Measurements from ENCODE around the gene COL18A1.

Gene COL18A1

GRCh38 chr21:45391743-45392572 lies 13.0 kb upstream of the COL18A1 start:
- no peak for DNase-seq (ENCODE audit: low spot score)
- TF ChIP-seq, protein P1, sequence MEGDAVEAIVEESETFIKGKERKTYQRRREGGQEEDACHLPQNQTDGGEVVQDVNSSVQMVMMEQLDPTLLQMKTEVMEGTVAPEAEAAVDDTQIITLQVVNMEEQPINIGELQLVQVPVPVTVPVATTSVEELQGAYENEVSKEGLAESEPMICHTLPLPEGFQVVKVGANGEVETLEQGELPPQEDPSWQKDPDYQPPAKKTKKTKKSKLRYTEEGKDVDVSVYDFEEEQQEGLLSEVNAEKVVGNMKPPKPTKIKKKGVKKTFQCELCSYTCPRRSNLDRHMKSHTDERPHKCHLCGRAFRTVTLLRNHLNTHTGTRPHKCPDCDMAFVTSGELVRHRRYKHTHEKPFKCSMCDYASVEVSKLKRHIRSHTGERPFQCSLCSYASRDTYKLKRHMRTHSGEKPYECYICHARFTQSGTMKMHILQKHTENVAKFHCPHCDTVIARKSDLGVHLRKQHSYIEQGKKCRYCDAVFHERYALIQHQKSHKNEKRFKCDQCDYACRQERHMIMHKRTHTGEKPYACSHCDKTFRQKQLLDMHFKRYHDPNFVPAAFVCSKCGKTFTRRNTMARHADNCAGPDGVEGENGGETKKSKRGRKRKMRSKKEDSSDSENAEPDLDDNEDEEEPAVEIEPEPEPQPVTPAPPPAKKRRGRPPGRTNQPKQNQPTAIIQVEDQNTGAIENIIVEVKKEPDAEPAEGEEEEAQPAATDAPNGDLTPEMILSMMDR (IDR thresholded peaks at IDR 0.05; ENCODE audit: extremely low read depth, insufficient read depth, missing control alignments): no peak
- in situ Hi-C loops (cut with MboI; ENCODE audit: low pct_unique_long_range_greater_than_20kb, low sequenced_read_pairs, unreplicated experiment): no loop called here

DNA sequence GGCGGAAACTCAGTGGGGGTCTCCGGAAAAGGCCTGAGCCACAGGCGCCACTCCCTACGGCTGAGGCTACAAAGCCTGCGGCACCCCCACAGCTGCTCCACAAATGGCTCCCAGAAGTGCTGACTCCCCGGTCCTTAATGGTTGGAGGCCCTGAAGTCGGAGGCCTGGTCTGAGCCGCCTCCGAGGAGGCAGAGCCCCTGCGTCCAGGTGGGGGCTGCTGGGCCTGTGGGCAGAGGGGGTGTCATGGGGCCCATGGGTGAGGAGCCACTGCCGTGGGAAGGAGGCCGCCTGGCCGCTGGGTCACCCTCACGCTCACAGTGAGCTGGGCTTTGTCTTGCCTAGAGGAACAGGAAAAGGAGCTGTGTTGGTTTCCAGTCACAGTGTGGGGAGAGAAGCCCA lies 12.4 kb upstream of the COL18A1 start:
- no peak for DNase-seq (ENCODE audit: low spot score)
- TF ChIP-seq, protein P1 (IDR thresholded peaks at IDR 0.05; ENCODE audit: extremely low read depth, insufficient read depth, missing control alignments): no peak
- in situ Hi-C loops (cut with MboI; ENCODE audit: low pct_unique_long_range_greater_than_20kb, low sequenced_read_pairs, unreplicated experiment): no loop called here

- in situ Hi-C loops (cut with MboI; ENCODE audit: low pct_unique_long_range_greater_than_20kb, low sequenced_read_pairs, unreplicated experiment): no loop called here
- TF ChIP-seq, protein P1 (IDR thresholded peaks at IDR 0.05; ENCODE audit: extremely low read depth, insufficient read depth, missing control alignments): no peak
- no peak for DNase-seq (ENCODE audit: low spot score)
Measured at GRCh38 chr21:45393021-45393420, 11.9 kb upstream of the COL18A1 start.

DNA sequence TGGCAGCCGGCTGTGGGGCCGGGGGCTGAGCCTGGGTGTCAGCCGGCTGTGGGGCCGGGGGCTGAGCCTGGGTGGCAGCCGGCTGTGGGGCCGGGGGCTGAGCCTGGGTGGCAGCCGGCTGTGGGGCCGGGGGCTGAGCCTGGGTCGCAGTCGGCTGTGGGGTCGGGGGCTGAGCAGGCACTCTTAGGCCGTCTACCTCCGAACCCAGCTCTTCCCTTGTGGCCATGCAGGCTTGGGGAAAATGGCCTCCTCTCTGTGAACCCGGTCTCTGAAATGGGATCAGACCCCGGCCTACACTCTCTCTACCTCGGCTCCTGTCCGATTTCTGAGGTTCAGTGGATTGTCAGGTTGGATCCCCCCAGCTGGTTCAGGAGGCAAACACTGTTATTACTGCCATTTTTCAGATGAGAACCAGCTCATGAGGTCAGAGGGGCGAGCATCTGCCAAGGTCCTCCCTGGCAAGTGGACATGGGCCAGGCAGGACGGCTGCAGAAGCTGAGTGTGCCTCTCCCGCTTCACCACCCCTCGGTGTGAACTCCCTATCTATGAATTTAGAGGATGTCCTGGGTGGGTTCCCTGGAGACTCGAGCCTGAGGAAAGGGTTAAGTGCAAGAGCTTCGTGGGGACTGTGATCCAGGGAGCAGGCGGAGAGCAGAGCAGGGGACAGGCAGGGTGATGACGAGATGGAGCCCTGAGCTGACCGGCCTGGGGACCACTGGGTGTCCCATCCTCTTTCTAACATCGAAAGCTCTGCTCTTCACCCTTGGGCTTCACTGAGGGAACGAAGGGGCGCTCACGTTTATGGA lies 10.9 kb upstream of the COL18A1 start:
- in situ Hi-C loops (cut with MboI; ENCODE audit: low pct_unique_long_range_greater_than_20kb, low sequenced_read_pairs, unreplicated experiment): no loop called here

DNA sequence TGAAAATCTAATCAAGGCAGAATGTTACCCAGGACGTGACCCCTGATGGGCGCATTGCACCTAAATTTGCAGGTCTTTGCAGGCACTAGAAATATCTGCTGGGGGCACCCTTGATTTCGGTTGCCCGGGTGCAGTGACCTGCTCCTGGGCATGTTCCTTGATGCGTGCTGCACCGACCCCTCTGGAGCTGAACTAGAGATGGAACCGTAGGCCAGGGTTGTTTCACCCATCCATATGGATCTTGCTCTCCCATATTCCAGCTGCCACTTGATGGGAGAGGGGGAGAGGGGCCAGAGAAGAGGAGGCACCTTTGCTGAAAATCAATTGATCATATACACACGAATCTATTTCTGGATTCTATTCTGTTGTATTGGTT lies 8.4 kb upstream of the COL18A1 start:
- in situ Hi-C loops (cut with MboI; ENCODE audit: low pct_unique_long_range_greater_than_20kb, low sequenced_read_pairs, unreplicated experiment): no loop called here
- DNase-seq (ENCODE audit: low spot score): no peak
- TF ChIP-seq, protein P1 (IDR thresholded peaks at IDR 0.05; ENCODE audit: extremely low read depth, insufficient read depth, missing control alignments): no peak

More for the DNA sequence above, 10.9 kb upstream of the COL18A1 start:
- TF ChIP-seq, protein P1 (IDR thresholded peaks at IDR 0.05; ENCODE audit: extremely low read depth, insufficient read depth, missing control alignments): no peak
- no peak for DNase-seq (ENCODE audit: low spot score)

DNA sequence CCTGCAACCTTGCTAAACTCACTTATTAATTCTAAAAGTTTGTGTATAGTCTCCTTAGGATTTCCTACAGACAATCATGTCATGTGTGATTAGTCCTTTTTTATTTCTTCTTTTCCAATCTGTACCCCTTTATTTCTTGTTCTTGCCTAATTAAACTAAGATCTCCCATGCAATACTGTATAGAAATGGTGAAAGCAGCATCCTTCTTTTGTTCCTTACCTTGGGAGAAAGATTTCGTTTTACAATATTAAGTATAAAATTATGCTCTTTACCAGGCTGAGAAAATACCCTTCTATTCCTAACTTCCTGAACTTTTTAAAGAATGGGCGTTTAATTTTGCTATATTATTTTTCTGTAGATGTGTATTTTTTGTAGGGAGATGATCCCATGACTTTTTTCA lies 7.6 kb upstream of the COL18A1 start:
- no peak for DNase-seq (ENCODE audit: low spot score)
- TF ChIP-seq, protein P1 (IDR thresholded peaks at IDR 0.05; ENCODE audit: extremely low read depth, insufficient read depth, missing control alignments): no peak
- in situ Hi-C loops (cut with MboI; ENCODE audit: low pct_unique_long_range_greater_than_20kb, low sequenced_read_pairs, unreplicated experiment): no loop called here
